ENCODE data around the gene PRSS16.
"Not testable (repeated sequence)": the region's sequence is repeated elsewhere in the genome, so short reads cannot be mapped to it uniquely, and the experiment has no call there.

The PRSS16 gene

GRCh38 chr6:27260369-27260768, 12.9 kb downstream of the PRSS16 start:
- H3K9me3 Mint-ChIP-seq, result no peaks in the 10 kb centered on the region
- H3K27me3 Mint-ChIP-seq, result peaks cover 54% of the 10 kb centered on the region
- H3K4me3 Mint-ChIP-seq, result no peak overlapping the region
- no peaks in the 10 kb centered on the region for H3K4me1 Mint-ChIP-seq (ENCODE audit: low read depth)
- H3K27ac Mint-ChIP-seq, result no peak overlapping the region
- no peaks in the 10 kb centered on the region for H3K36me3 Mint-ChIP-seq (ENCODE audit: low read depth)
- intact Hi-C loops (cut with micrococcal nuclease), result no loop called here

- H3K4me1 Mint-ChIP-seq (ENCODE audit: low read depth), result no peaks in the 10 kb centered on the region
- no peaks in the 10 kb centered on the region for H3K36me3 Mint-ChIP-seq (ENCODE audit: low read depth)
- no peaks in the 10 kb centered on the region for H3K9me3 Mint-ChIP-seq
- H3K4me3 Mint-ChIP-seq, result no peak overlapping the region
- intact Hi-C loops (cut with micrococcal nuclease), result no loop called here
- no peak overlapping the region for H3K27ac Mint-ChIP-seq
- H3K27me3 Mint-ChIP-seq, result peaks cover 50% of the 10 kb centered on the region
Observed at GRCh38 chr6:27260836-27261375, 13.4 kb downstream of the PRSS16 start.

- Mint-ChIP-seq H3K27ac (no peak overlapping the region), H3K4me3 (no peak overlapping the region), H3K27me3 (peaks cover 56% of the 10 kb centered on the region), H3K4me1 (ENCODE audit: low read depth) (no peaks in the 10 kb centered on the region), H3K36me3 (ENCODE audit: low read depth) (no peaks in the 10 kb centered on the region), H3K9me3 (no peaks in the 10 kb centered on the region)
- intact Hi-C loops (cut with micrococcal nuclease), result no loop called here
Observed at GRCh38 chr6:27263886-27264285, 16.4 kb downstream of the PRSS16 start.

GRCh38 chr6:27267003-27267402, 19.5 kb downstream of the PRSS16 start:
- H3K9me3 Mint-ChIP-seq, result not testable (repeated sequence)

GRCh38 chr6:27267857-27268434, 20.4 kb downstream of the PRSS16 start:
- Mint-ChIP-seq H3K4me3 (no peak overlapping the region), H3K27me3 (peaks cover 44% of the 10 kb centered on the region), H3K4me1 (ENCODE audit: low read depth) (no peaks in the 10 kb centered on the region), H3K36me3 (ENCODE audit: low read depth) (no peaks in the 10 kb centered on the region), H3K9me3 (no peaks in the 10 kb centered on the region), H3K27ac (no peak overlapping the region)
- intact Hi-C loops (cut with micrococcal nuclease), result no loop called here

More at GRCh38 chr6:27267003-27267402, 19.5 kb downstream of the PRSS16 start:
- H3K4me3 Mint-ChIP-seq; H3K27ac Mint-ChIP-seq; H3K36me3 Mint-ChIP-seq (ENCODE audit: low read depth); intact Hi-C loops (cut with micrococcal nuclease); H3K4me1 Mint-ChIP-seq (ENCODE audit: low read depth): not testable (repeated sequence)
- H3K27me3 Mint-ChIP-seq, result peaks cover 44% of the 10 kb centered on the region

GRCh38 chr6:27268803-27269202, 21.3 kb downstream of the PRSS16 start:
- Mint-ChIP-seq H3K27me3 (peaks cover 46% of the 10 kb centered on the region), H3K9me3 (no peaks in the 10 kb centered on the region), H3K27ac (no peak overlapping the region), H3K36me3 (ENCODE audit: low read depth) (no peaks in the 10 kb centered on the region), H3K4me1 (ENCODE audit: low read depth) (no peaks in the 10 kb centered on the region), H3K4me3 (no peak overlapping the region)
- intact Hi-C loops (cut with micrococcal nuclease), result no loop called here

- Mint-ChIP-seq H3K27ac (no peak overlapping the region), H3K27me3 (peaks cover 74% of the 10 kb centered on the region), H3K4me3 (no peak overlapping the region), H3K9me3 (peaks cover 16% of the 10 kb centered on the region), H3K4me1 (ENCODE audit: low read depth) (no peaks in the 10 kb centered on the region), H3K36me3 (ENCODE audit: low read depth) (no peaks in the 10 kb centered on the region)
- intact Hi-C loops (cut with micrococcal nuclease), result no loop called here
Observed at GRCh38 chr6:27273783-27274182, 26.3 kb downstream of the PRSS16 start.

- H3K9me3 Mint-ChIP-seq, result peaks cover 16% of the 10 kb centered on the region
- no peak overlapping the region for H3K4me3 Mint-ChIP-seq
- intact Hi-C loops (cut with micrococcal nuclease), result no loop called here
- H3K27ac Mint-ChIP-seq, result no peak overlapping the region
- H3K36me3 Mint-ChIP-seq (ENCODE audit: low read depth), result no peaks in the 10 kb centered on the region
- peaks cover 6% of the 10 kb centered on the region for H3K4me1 Mint-ChIP-seq (ENCODE audit: low read depth)
- H3K27me3 Mint-ChIP-seq, result peaks cover 75% of the 10 kb centered on the region
Observed at GRCh38 chr6:27275025-27275956, 27.8 kb downstream of the PRSS16 start.

- Mint-ChIP-seq H3K9me3 (peaks cover 30% of the 10 kb centered on the region), H3K27ac (no peak overlapping the region), H3K36me3 (ENCODE audit: low read depth) (no peaks in the 10 kb centered on the region), H3K4me3 (no peak overlapping the region), H3K4me1 (ENCODE audit: low read depth) (peaks cover 6% of the 10 kb centered on the region), H3K27me3 (peaks cover 83% of the 10 kb centered on the region)
- intact Hi-C loops (cut with micrococcal nuclease), result no loop called here
Observed at GRCh38 chr6:27279513-27280063, 32.1 kb downstream of the PRSS16 start.

GRCh38 chr6:27280064-27280539, 32.6 kb downstream of the PRSS16 start:
- Mint-ChIP-seq H3K9me3 (peaks cover 35% of the 10 kb centered on the region), H3K27me3 (peaks cover 83% of the 10 kb centered on the region), H3K27ac (no peak overlapping the region), H3K4me1 (ENCODE audit: low read depth) (peaks cover 6% of the 10 kb centered on the region), H3K4me3 (no peak overlapping the region), H3K36me3 (ENCODE audit: low read depth) (no peaks in the 10 kb centered on the region)
- intact Hi-C loops (cut with micrococcal nuclease), result no loop called here

GRCh38 chr6:27280540-27281000, 33.1 kb downstream of the PRSS16 start:
- Mint-ChIP-seq H3K36me3 (ENCODE audit: low read depth) (no peaks in the 10 kb centered on the region), H3K4me1 (ENCODE audit: low read depth) (peaks cover 6% of the 10 kb centered on the region), H3K27me3 (peaks cover 85% of the 10 kb centered on the region), H3K4me3 (no peak overlapping the region), H3K27ac (no peak overlapping the region), H3K9me3 (peaks cover 39% of the 10 kb centered on the region)
- intact Hi-C loops (cut with micrococcal nuclease), result no loop called here

GRCh38 chr6:27281105-27281539, 33.6 kb downstream of the PRSS16 start:
- Mint-ChIP-seq H3K4me1 (ENCODE audit: low read depth) (peaks cover 6% of the 10 kb centered on the region), H3K9me3 (peaks cover 40% of the 10 kb centered on the region), H3K27me3 (peaks cover 85% of the 10 kb centered on the region), H3K36me3 (ENCODE audit: low read depth) (no peaks in the 10 kb centered on the region), H3K4me3 (no peak overlapping the region), H3K27ac (no peak overlapping the region)
- intact Hi-C loops (cut with micrococcal nuclease), result no loop called here

- Mint-ChIP-seq H3K27me3 (peaks cover 85% of the 10 kb centered on the region), H3K36me3 (ENCODE audit: low read depth) (no peaks in the 10 kb centered on the region), H3K9me3 (peaks cover 38% of the 10 kb centered on the region), H3K27ac (no peak overlapping the region), H3K4me3 (no peak overlapping the region), H3K4me1 (ENCODE audit: low read depth) (peaks cover 6% of the 10 kb centered on the region)
- intact Hi-C loops (cut with micrococcal nuclease), result no loop called here
Observed at GRCh38 chr6:27281569-27281968, 34.1 kb downstream of the PRSS16 start.

GRCh38 chr6:27283279-27283678, 35.8 kb downstream of the PRSS16 start:
- Mint-ChIP-seq H3K4me1 (ENCODE audit: low read depth) (peaks cover 6% of the 10 kb centered on the region), H3K4me3 (no peak overlapping the region), H3K36me3 (ENCODE audit: low read depth) (no peaks in the 10 kb centered on the region), H3K27ac (no peak overlapping the region), H3K9me3 (peaks cover 27% of the 10 kb centered on the region), H3K27me3 (peaks cover 89% of the 10 kb centered on the region)
- intact Hi-C loops (cut with micrococcal nuclease), result no loop called here

Data from dendritic cell treated with granulocyte-macrophage colony-stimulating factor and Interleukin-4, amounts not matched to agents 40 ng/mL and 50 ng/mL, for 4 days (primary cell).